HL-60 (cell line): ENCODE measurements around the gene PDGFA.

Experiments used
- GABPA ChIP-seq: IDR thresholded peaks from 2 replicates; pipeline ENCODE4 v1.6.1; 2012; ENCODE audit warnings: low read depth
- POLR2AphosphoS5 ChIP-seq: IDR thresholded peaks from 2 replicates; pipeline ENCODE4 v1.6.1; 2012; ENCODE audit warnings: low read depth
- TF ChIP-seq, protein P1 (sequence below): IDR thresholded peaks from 2 replicates; pipeline ENCODE4 v1.6.1; 2012; ENCODE audit warnings: low read depth; ENCODE audit not compliant: insufficient replicate concordance
- TF ChIP-seq, protein P2 (sequence below): IDR thresholded peaks from one replicate; pipeline ENCODE4 v1.5.1; 2011; ENCODE audit warnings: low read length, control low read depth, inconsistent platforms; ENCODE audit not compliant: insufficient read depth

DNA sequence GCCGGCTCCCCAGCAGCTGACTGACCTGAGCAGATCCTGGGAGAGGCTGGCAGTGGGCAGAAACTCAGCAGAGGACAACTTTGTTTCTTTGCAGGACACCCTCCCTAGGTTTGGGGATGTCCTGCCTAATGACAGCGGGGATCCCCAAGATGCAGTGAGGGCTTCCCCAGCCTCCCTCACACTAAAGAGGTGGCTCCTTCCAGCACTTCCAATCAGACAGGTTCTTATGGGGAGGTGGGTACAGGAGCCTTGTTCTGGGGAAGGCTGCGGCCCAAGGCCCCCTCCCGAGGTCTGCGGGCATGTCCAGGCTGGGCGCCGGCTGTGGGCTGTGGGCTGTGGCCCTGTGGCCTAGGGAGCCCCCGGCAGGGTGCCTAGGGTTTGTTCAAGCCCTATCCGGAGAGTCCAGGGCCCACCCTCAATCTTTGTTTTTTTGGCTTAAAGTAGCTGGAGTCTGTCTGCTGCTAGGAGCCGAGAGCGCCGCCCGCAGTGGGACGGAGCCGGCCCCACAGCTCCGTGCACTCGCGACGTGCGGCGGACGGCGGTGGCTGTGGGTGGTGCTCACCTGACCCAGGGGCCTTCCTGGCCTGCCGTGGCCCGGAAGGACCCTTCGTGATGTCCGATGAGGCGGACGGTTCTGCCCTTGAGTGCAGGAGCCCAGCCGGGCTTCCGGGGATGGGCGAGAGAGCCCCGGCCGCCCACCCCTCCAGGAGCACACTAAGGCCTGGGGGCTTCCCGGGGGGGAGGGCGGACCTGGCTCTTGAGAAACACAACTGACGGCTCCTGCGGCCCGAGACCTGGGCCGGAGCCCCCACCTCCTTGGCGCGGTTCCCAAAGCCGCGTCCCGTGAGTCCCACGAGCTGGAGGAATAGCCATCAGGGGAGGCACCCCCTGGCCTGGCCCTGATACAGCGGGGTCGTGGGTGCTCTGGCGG lies 57.2 kb downstream of the PDGFA start:
- TF ChIP-seq, protein P1, sequence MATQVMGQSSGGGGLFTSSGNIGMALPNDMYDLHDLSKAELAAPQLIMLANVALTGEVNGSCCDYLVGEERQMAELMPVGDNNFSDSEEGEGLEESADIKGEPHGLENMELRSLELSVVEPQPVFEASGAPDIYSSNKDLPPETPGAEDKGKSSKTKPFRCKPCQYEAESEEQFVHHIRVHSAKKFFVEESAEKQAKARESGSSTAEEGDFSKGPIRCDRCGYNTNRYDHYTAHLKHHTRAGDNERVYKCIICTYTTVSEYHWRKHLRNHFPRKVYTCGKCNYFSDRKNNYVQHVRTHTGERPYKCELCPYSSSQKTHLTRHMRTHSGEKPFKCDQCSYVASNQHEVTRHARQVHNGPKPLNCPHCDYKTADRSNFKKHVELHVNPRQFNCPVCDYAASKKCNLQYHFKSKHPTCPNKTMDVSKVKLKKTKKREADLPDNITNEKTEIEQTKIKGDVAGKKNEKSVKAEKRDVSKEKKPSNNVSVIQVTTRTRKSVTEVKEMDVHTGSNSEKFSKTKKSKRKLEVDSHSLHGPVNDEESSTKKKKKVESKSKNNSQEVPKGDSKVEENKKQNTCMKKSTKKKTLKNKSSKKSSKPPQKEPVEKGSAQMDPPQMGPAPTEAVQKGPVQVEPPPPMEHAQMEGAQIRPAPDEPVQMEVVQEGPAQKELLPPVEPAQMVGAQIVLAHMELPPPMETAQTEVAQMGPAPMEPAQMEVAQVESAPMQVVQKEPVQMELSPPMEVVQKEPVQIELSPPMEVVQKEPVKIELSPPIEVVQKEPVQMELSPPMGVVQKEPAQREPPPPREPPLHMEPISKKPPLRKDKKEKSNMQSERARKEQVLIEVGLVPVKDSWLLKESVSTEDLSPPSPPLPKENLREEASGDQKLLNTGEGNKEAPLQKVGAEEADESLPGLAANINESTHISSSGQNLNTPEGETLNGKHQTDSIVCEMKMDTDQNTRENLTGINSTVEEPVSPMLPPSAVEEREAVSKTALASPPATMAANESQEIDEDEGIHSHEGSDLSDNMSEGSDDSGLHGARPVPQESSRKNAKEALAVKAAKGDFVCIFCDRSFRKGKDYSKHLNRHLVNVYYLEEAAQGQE: no peak
- TF ChIP-seq POLR2AphosphoS5: no peak
- TF ChIP-seq, protein P2, sequence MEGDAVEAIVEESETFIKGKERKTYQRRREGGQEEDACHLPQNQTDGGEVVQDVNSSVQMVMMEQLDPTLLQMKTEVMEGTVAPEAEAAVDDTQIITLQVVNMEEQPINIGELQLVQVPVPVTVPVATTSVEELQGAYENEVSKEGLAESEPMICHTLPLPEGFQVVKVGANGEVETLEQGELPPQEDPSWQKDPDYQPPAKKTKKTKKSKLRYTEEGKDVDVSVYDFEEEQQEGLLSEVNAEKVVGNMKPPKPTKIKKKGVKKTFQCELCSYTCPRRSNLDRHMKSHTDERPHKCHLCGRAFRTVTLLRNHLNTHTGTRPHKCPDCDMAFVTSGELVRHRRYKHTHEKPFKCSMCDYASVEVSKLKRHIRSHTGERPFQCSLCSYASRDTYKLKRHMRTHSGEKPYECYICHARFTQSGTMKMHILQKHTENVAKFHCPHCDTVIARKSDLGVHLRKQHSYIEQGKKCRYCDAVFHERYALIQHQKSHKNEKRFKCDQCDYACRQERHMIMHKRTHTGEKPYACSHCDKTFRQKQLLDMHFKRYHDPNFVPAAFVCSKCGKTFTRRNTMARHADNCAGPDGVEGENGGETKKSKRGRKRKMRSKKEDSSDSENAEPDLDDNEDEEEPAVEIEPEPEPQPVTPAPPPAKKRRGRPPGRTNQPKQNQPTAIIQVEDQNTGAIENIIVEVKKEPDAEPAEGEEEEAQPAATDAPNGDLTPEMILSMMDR: no peak
- TF ChIP-seq GABPA: no peak
